CD14-positive monocyte (primary cell): ENCODE measurements around the gene PCA3. TPM values are rescaled to one million over a fixed set of nuclear protein-coding genes. Genes with fewer than 3 reads are reported as not detected.

Experiments used
- DNase-seq, 3 donors: peaks; one replicate each; pipeline ENCODE4 v3.0.0-alpha.2; 2011 to 2022
- H2AFZ ChIP-seq: 2 replicates; pipeline ENCODE4 v1.6.0; 2012; ENCODE audit warnings: mild to moderate bottlenecking, low read depth, low read length, inconsistent platforms; ENCODE audit not compliant: insufficient read depth, poor library complexity, severe bottlenecking
- H3K27ac ChIP-seq, 2 donors: 1 replicate in 1 of 2; 2 replicates in 1 of 2; pipeline ENCODE4 v1.5.1; 2012 to 2013; ENCODE audit warnings: low read length in 2 of 2, control low read depth in 1 of 2, inconsistent platforms in 1 of 2, low read depth in 1 of 2, mild to moderate bottlenecking in 1 of 2
- H3K27me3 ChIP-seq, 2 donors: one replicate each; pipeline versions ENCODE4 v1.6.0 to v1.6.1; 2011 to 2013; ENCODE audit warnings: low read length in 2 of 2; ENCODE audit not compliant: control insufficient read depth in 2 of 2, insufficient read depth in 2 of 2
- H3K36me3 ChIP-seq, 2 donors: replicated peaks in 1 of 2; 1 replicate in 1 of 2; 2 replicates in 1 of 2; pipeline versions ENCODE4 v1.5.1 to v1.6.1; 2012 to 2013; ENCODE audit warnings: low read length in 2 of 2, control low read depth in 1 of 2, inconsistent platforms in 1 of 2, mild to moderate bottlenecking in 1 of 2; ENCODE audit not compliant: insufficient read depth in 2 of 2, control insufficient read depth in 1 of 2
- H3K4me1 ChIP-seq, 2 donors: 1 replicate in 1 of 2; 2 replicates in 1 of 2; pipeline versions ENCODE4 v1.5.1 to v1.6.1; 2012 to 2013; ENCODE audit warnings: low read length in 2 of 2, control low read depth in 1 of 2, inconsistent platforms in 1 of 2, mild to moderate bottlenecking in 1 of 2, moderate library complexity in 1 of 2; ENCODE audit not compliant: insufficient read depth in 2 of 2, control insufficient read depth in 1 of 2
- H3K4me2 ChIP-seq: replicated peaks from 2 replicates; pipeline ENCODE3; 2012; ENCODE audit warnings: low read length, moderate library complexity, mild to moderate bottlenecking; ENCODE audit not compliant: poor library complexity, severe bottlenecking; ENCODE audit errors: extremely low read depth
- H3K4me3 ChIP-seq, 3 experiments: fragments of 200-600 bp in 1 of 3; sonication (generic) in 1 of 3; replicated peaks in 1 of 3; 1 replicate in 2 of 3; 2 replicates in 1 of 3; pipeline ENCODE4 v1.5.1; 2011 to 2013; ENCODE audit warnings: low read length in 3 of 3, mild to moderate bottlenecking in 3 of 3, control low read depth in 2 of 3, low read depth in 2 of 3, inconsistent platforms in 1 of 3, moderate library complexity in 1 of 3
- H3K79me2 ChIP-seq: 2 replicates; pipeline ENCODE4 v1.6.0; 2012; ENCODE audit warnings: mild to moderate bottlenecking, control low read depth, inconsistent platforms, low read length, moderate library complexity; ENCODE audit not compliant: insufficient read depth
- H3K9ac ChIP-seq: 2 replicates; pipeline ENCODE4 v1.6.0; 2017; ENCODE audit warnings: low read length, mild to moderate bottlenecking; ENCODE audit not compliant: insufficient read depth, poor library complexity, severe bottlenecking
- H3K9me3 ChIP-seq, 2 donors: replicated peaks in 1 of 2; 1 replicate in 1 of 2; 2 replicates in 1 of 2; pipeline versions ENCODE4 v1.5.1 to v1.6.1; 2012 to 2013; ENCODE audit warnings: low read length in 2 of 2, control low read depth in 1 of 2; ENCODE audit not compliant: control insufficient read depth in 1 of 2, insufficient read depth in 1 of 2
- H4K20me1 ChIP-seq: 2 replicates; pipeline ENCODE4 v1.6.0; 2012; ENCODE audit warnings: mild to moderate bottlenecking, low read length, control low read depth, moderate library complexity; ENCODE audit not compliant: insufficient read depth
- H3K27ac Mint-ChIP-seq, 7 donors: one replicate each; pipeline ENCODE4 v1.8.0; 2020; ENCODE audit warnings: mild to moderate bottlenecking in 7 of 7, mixed read lengths in 7 of 7, moderate library complexity in 6 of 7, inconsistent platforms in 2 of 7
- H3K27me3 Mint-ChIP-seq, 3 donors: one replicate each; pipeline ENCODE4 v1.8.0; 2021 to 2022; ENCODE audit warnings: low read depth in 3 of 3, mild to moderate bottlenecking in 3 of 3, mixed read lengths in 3 of 3, moderate library complexity in 3 of 3, inconsistent platforms in 1 of 3
- H3K36me3 Mint-ChIP-seq, 2 donors: one replicate each; pipeline ENCODE4 v1.8.0; 2020; ENCODE audit warnings: mixed read lengths in 2 of 2, inconsistent platforms in 1 of 2, mild to moderate bottlenecking in 1 of 2
- H3K4me1 Mint-ChIP-seq: one replicate; pipeline ENCODE4 v1.8.0; 2020; ENCODE audit warnings: mild to moderate bottlenecking, mixed read lengths
- H3K4me3 Mint-ChIP-seq, 2 donors: one replicate each; pipeline ENCODE4 v1.8.0; 2020; ENCODE audit warnings: mild to moderate bottlenecking in 2 of 2, mixed read lengths in 2 of 2, moderate library complexity in 1 of 2
- H3K9me3 Mint-ChIP-seq, 7 donors: one replicate each; pipeline ENCODE4 v1.8.0; 2020 to 2022; ENCODE audit warnings: mixed read lengths in 7 of 7, mild to moderate bottlenecking in 6 of 7, moderate library complexity in 6 of 7, inconsistent platforms in 2 of 7
- WGBS: methylation state at CpG from one replicate; pipeline ENCODE4 v1.1.5; 2013; ENCODE audit warnings: missing lambda C conversion rate; ENCODE audit not compliant: insufficient coverage; 5-methylcytosine and 5-hydroxymethylcytosine counted together
- intact Hi-C, 2 donors: fragments of 100-400 bp; cut with micrococcal nuclease; formaldehyde crosslinking; loops; one replicate each; pipeline versions ENCODE4 v1.15.0 to v1.15.1; 2023
- polyA plus RNA-seq, 3 donors: library from polyadenylated mRNA; depleted of rRNA in 1 of 3; unstranded in 2 of 3; stranded (reverse) in 1 of 3; fragments of 300-500 nt in 2 of 3; fragments of >200 nt in 1 of 3; fragmentation: Illumina TruSeq in 2 of 3; gene quantifications; 1 replicate in 2 of 3; 2 replicates in 1 of 3; pipeline ENCODE4 v1.2.3, GENCODE V29; 2012 to 2021
- TF ChIP-seq, protein P1 (sequence below): fragments of 200-600 bp; IDR thresholded peaks from one replicate; pipeline ENCODE4 v1.8.0; 2022; ENCODE audit warnings: antibody characterized with exemption, mild to moderate bottlenecking

The PCA3 gene
- polyA plus RNA-seq, 3 donors, result 0.04 TPM; not detected in 2

GRCh38 chr9:76810377-76810957 is 46.2 kb downstream of the PCA3 start:
- H3K9me3 ChIP-seq, result no peaks in the 10 kb centered on the region
- TF ChIP-seq, protein P1, sequence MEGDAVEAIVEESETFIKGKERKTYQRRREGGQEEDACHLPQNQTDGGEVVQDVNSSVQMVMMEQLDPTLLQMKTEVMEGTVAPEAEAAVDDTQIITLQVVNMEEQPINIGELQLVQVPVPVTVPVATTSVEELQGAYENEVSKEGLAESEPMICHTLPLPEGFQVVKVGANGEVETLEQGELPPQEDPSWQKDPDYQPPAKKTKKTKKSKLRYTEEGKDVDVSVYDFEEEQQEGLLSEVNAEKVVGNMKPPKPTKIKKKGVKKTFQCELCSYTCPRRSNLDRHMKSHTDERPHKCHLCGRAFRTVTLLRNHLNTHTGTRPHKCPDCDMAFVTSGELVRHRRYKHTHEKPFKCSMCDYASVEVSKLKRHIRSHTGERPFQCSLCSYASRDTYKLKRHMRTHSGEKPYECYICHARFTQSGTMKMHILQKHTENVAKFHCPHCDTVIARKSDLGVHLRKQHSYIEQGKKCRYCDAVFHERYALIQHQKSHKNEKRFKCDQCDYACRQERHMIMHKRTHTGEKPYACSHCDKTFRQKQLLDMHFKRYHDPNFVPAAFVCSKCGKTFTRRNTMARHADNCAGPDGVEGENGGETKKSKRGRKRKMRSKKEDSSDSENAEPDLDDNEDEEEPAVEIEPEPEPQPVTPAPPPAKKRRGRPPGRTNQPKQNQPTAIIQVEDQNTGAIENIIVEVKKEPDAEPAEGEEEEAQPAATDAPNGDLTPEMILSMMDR, result peak; percentile 21

GRCh38 chr9:76812591-76812990 is 48.4 kb downstream of the PCA3 start:
- H3K27ac Mint-ChIP-seq, result no peak overlapping the region
- Histone ChIP-seq H3K4me1 (no peaks in the 10 kb centered on the region), H4K20me1 (no peaks in the 10 kb centered on the region), H3K9ac (no peak overlapping the region), H3K79me2 (no peaks in the 10 kb centered on the region), H2AFZ (no peak overlapping the region), H3K9me3 (no peaks in the 10 kb centered on the region), H3K4me2 (no peak overlapping the region), H3K27me3 (no peaks in the 10 kb centered on the region), H3K27ac (no peak overlapping the region), H3K4me3 (no peak overlapping the region), H3K36me3 (no peaks in the 10 kb centered on the region)
- DNase-seq, result no peak
- H3K9me3 Mint-ChIP-seq, result no peaks in the 10 kb centered on the region
- H3K4me1 Mint-ChIP-seq, result no peaks in the 10 kb centered on the region
- WGBS, result no CpG with 5 or more reads among the region's 6 CpGs
- no peaks in the 10 kb centered on the region for H3K36me3 Mint-ChIP-seq
- TF ChIP-seq, protein P1, result no peak
- intact Hi-C loops, result no loop called here
- no peak overlapping the region for H3K4me3 Mint-ChIP-seq
- peaks cover 5 to 9% (median 7%) of the 10 kb centered on the region in 3 donors for H3K27me3 Mint-ChIP-seq

More at GRCh38 chr9:76810377-76810957, 46.2 kb downstream of the PCA3 start:
- 14% methylated on average over 1 of the region's 2 CpGs for WGBS
- H3K4me1 Mint-ChIP-seq, result no peaks in the 10 kb centered on the region
- H3K9me3 Mint-ChIP-seq, result peaks cover 0 to 2% (median 0%) of the 10 kb centered on the region in 7 donors
- H3K4me3 Mint-ChIP-seq, result no peak overlapping the region
- DNase-seq, result no peak
- no peaks in the 10 kb centered on the region for H3K36me3 Mint-ChIP-seq
- no peaks in the 10 kb centered on the region for H3K79me2 ChIP-seq
- no peaks in the 10 kb centered on the region for H3K27me3 ChIP-seq
- H2AFZ ChIP-seq, result no peak overlapping the region
- no peaks in the 10 kb centered on the region for H3K36me3 ChIP-seq
- H3K9ac ChIP-seq, result no peak overlapping the region
- no peak overlapping the region for H3K27ac Mint-ChIP-seq
- no peak overlapping the region for H3K27ac ChIP-seq
- no peaks in the 10 kb centered on the region for H4K20me1 ChIP-seq
- peaks cover 5 to 7% (median 7%) of the 10 kb centered on the region in 3 donors for H3K27me3 Mint-ChIP-seq
- intact Hi-C loops, result no loop called here
- no peak overlapping the region for H3K4me2 ChIP-seq
- no peaks in the 10 kb centered on the region for H3K4me1 ChIP-seq
- no peak overlapping the region for H3K4me3 ChIP-seq
